ENCODE measurements around the gene PUS10. TPM values are rescaled to one million over a fixed set of nuclear protein-coding genes. Genes with fewer than 3 reads are reported as not detected.

PUS10 gene
- total RNA-seq, 1 donor from 2014 or later, result 5.4 TPM

GRCh38 chr2:60972889-60973656 is 45.0 kb downstream of the PUS10 start:
- no peak for DNase-seq (ENCODE audit: low read depth in 2 of 2)

DNA sequence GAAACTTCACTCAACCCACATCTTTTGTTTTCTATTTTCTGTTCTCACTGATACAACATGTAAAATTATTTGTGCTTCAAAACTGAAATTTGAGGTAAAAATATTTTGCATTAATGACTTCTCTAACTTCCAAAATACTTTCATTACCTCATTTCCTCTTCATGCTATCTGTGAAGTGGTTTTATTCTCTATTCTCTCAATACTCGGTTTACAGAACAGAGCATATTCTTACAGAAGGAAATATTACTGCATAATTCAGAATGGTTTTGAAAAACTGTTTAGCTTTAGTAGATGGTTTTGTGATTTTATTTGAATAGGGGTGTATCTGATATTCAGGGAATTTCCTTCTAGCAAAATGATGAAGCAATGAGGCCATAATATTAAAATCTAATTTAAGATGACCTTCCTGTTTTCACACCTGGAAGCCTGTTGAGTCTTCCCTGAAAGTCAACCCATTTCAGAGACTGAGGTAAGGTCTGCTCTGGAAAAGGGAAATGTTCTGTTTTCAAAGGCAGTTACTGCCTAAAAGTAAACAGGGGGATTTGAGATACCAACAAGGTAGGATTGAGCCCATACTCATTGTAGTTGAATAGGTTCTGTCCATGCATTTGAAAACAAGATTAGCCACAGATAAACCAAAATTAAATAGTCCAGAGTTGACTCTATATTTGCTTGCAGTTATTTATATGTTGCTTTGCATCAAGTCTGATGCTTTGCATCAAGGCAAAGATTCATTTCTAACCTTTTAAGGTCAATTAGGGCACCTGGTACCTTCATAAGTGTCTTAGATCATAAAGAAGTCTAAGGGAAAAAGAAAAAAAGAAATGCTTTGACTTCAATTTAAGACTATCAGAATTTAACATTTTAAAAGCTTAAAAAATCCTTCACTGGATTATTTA is 51.3 kb downstream of the PUS10 start:
- DNase-seq (ENCODE audit: low read depth in 2 of 2), result no peak

- DNase-seq (ENCODE audit: low read depth in 2 of 2), result no peak
Measured at GRCh38 chr2:60965499-60965785, 52.6 kb downstream of the PUS10 start.

DNA sequence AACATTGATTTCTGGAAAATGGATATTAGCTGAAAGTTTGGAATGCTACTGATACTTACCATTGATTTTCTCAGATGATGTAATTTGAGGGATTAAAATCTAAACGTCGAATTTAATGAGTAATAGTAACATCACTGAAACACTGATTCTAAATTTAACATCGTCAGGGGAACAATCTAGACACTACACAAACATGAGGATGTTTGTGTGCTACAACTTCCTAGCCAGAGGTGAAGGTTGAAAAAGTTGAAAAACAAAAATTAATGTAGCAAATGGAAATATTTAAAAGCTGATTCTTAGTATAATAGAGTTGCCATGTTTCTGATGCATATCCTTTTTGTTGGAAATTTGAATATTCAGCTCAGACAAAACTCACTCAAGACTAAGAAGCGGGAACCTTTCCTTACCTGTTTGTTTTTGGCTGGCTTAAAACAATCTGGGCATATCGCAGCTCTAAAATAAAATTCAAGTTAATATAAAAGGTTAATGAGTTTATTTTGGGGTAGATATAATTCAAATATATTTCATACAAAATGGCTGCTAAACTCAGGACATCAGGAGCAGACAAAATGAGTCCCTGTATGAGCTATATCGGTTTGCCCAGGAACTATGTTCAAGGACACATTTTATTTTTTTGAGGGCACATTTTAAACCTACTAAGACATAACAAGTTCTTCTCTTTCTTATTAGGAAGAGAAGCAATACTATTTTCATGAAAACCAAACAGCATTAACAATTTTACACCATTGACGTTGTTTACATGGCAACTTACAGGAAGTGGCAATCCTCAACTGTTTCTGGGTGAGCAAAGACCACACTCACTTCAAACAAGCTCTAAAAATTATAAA is 53.2 kb downstream of the PUS10 start:
- peak; percentile 40 to 54 for DNase-seq (ENCODE audit: low read depth in 2 of 2)

GRCh38 chr2:60963190-60963589 is 54.9 kb downstream of the PUS10 start:
- DNase-seq (ENCODE audit: low read depth in 2 of 2), result no peak

DNA sequence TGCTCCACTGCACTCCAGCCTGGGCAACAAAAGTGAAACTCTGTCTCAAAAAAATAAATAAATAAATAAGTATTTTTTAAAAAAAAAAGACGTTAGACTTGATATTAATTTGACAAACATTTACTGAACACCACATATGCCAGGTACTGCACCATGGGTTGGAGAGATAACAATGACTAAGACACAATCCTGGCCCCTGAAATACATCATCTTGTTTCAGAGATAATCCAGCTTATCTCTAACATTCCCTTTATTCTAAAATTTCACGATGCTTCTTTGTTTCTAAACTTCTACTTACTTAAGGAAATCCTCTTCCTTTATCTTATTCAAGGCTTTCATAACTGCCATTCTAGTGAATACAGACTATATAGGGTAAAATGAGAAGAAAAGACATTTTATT is 55.5 kb downstream of the PUS10 start:
- DNase-seq (ENCODE audit: low read depth in 2 of 2), result no peak

GRCh38 chr2:60961457-60961856 is 56.6 kb downstream of the PUS10 start:
- DNase-seq (ENCODE audit: low read depth in 2 of 2), result no peak

DNA sequence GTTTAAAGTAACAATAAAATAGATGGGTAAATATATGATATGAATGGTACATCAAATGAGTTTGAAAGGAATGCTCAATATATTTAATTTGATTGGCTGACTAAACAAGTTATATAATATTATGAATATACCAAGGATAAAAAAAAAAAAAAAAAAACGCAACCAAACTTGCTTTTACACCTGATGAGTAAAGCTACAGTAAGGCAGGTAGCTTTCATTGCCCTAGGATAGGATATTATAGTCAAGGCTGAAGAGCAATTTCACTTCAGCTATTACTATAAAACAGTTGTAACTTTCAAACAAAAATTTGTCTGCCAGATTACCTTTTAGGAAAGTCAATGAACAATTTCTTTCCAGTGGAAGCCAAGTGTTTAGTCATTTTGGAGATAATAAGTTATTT is 57.3 kb downstream of the PUS10 start:
- DNase-seq (ENCODE audit: low read depth in 2 of 2), result no peak

DNA sequence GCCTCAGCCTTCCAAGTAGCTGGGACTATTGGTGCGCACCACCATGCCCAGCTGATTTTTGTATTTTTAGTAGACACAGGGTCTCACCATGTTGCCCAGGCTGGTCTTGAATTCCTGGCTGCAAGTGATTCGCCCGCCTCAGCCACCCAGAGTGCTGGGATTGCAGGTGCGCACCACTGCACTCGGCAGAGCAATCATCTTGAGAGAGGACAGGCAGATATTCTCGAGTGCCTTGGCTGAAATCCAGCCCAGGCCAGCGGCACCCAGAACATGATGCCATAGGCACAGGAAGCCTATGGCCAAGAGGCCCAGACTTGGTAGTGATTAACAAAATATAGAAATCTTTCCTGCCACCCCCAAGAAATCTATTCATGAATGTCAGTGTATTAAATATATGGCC is 58.6 kb downstream of the PUS10 start:
- DNase-seq (ENCODE audit: low read depth in 2 of 2), result peak in 1 of 2 donors; percentile 6

DNA sequence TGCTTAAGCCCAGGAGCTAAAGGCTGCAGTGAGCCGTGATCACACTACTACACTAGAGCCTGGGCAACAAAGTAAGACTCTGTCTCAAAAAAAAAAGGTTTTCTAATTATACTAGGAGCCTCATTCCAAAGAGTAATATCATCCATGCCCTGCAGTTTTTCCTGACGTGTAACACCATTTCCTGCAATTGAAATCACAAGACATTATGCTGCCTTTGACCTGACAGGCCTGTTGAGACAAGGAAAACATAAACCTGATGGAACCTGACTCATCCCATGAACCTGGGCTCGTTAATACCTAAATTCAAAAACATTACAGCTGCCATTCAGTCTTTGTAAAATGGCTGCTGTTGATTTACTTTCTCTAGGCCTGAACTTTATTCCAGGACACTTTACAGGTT is 59.3 kb downstream of the PUS10 start:
- peak; percentile 92 to 97 for DNase-seq (ENCODE audit: low read depth in 2 of 2)

DNA sequence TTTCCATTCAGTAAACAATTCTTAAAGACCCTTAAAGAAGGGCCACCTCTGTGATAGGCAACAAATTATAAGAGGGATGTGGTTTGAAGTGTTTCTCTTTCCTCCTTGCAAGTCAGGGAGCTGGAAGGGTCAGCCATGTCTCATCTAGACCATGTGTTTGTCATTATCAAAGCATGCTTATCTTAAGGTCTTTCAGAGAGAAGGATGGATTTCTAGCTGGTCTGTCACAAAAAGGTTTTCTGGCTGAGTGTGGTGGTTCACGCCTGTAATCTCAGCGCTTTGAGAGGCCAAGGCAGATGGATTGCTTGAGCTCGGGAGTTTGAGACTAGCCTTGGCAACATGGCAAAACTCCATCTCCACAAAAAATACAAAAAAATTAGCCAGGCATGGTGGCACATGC is 59.7 kb downstream of the PUS10 start:
- peak; percentile 4 to 21 for DNase-seq (ENCODE audit: low read depth in 2 of 2)

DNA sequence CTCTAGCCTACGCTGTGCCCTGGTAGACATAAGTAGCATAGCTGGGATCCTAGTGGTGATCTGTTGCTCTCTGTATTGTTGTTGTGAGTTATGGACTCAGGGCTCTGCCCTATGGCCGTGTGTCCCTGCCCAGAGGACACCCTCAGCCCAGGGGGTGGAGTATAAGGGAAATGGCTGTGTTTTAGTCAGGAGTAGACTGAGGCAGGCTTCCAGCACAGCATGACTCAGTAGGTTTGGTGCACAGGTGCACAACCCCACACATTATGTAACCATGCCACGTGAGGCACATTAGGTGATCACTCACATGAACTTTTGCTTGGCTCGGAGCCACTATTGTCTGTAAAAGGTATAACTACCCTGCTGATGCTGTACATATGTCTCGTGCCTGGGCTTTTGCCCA is 60.4 kb downstream of the PUS10 start:
- peak; percentile 95 to 96 for DNase-seq (ENCODE audit: low read depth in 2 of 2)

DNA sequence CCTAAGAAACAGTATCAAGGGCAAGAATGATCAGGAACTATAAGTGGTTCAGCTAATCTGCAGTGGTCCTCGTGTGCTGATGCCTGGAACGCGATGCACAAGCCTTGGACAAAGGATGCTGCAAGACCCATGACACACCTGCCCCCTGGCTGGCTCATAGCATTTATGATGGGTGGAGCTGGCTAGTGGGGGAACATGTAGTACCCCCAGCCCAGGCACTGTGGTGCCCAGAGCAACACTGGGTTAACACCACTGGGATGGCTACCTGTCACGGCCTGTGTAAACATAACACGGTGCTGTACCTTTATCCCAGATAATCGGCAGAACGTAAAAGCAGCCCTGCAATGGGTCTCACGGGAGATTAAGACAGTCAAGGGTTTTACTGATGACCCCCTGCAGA is 60.8 kb downstream of the PUS10 start:
- no peak for DNase-seq (ENCODE audit: low read depth in 2 of 2)

DNA sequence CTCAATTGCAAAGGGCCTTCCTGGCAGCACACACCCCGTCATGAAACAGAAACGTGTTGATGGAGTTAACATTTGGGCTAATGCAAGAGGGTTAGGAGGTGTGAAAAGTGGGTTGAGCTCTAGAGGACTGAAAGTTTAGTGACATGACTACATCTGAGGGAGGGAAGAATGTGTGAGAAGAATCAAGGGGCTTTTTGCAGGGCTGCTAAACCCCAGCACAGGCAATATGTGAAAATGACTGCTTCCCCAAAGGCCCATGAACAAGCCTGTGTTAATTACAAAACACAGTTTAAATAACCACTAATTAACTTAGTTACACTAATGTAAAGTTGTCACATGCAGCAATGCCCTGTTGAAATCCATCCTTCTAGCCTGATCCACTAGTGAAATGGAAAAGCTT is 63.9 kb downstream of the PUS10 start:
- DNase-seq (ENCODE audit: low read depth in 2 of 2), result no peak

DNA sequence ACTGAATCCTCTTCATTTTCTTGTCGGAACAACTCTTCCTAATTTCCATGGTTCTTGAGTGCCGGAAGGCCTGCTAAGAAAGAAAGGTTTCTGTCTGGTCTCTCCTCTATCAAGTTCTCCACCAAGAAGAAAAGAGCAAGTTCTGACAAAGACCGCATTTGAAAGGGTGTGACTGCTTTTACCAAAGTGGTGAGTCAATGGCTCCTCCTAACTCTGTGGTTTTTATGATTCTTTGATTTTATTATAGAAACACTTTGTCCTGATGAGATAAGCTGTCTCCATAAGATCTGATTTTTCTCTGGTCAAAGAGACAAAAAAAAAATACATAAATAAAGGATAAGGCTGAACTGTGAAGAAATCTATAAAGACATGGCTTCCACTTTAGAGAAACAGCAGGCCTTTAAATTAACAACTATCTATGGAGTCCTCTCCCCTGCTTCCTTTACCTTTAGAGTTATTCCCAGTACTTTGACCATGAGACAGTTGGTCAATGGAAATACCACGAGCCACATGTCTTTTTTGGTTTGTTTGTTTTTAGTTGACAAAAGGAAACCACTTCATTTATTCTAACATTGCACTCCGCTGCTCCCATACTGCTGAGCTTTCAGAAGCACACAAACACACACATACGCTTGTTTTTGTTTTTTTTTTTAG is 69.0 kb downstream of the PUS10 start:
- no peak for DNase-seq (ENCODE audit: low read depth in 2 of 2)

DNA sequence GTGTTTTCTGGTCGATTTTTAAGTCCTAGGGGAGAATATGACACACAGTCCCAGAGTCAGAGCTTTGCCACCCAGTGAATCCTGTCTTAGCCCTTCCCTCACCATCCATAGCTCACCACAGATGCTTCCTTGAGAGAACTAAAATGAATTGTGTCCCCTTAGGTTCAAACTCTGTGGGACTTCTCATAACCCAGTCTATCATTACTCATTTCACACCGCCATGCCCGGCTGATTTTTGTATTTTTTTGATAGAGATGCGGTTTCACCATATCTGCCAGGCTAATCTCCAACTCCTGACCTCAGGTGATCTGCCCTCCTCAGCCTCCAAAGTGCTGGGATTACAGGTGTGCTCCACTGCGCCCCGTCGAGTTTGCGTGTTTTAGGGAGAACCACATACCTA is 69.9 kb downstream of the PUS10 start:
- DNase-seq (ENCODE audit: low read depth in 2 of 2), result no peak

DNA sequence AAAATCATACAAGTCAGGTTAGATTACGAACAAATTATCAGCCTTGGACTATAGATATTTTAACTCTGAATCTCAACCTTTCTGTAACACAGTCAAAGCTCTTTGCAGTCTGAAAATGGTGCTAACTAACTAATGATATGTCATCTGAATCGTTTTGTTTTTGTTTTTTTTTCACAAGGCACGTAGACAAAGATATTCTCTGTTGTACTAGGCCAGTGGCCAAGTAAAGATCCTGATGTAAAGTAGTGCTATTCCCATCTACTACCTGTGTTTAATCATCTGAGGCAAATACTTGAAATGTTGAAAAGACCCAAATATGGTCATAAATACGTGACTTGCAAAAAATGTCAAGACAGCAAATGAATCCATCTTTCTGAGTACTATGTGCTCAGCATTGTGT is 71.0 kb downstream of the PUS10 start:
- DNase-seq (ENCODE audit: low read depth in 2 of 2), result peak; percentile 48 to 64

DNA sequence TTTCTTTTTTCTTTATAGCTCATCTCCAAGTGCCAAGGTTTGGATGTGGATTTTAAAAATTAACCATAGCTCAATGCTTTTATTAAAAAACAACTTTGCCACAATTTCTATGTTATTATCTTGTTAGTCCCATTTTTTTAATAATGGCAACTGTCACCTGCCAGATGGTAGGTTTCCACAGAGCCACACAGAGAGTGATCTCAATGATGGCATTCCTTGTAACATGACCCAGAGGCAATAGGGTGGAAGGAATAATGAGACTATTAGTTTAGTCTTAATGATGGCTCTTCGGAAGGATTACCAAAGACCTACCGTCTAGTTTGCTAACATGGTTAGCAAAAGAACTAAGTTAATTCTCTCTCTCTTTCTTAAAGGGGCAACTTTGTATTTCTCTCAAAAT is 72.7 kb downstream of the PUS10 start:
- DNase-seq (ENCODE audit: low read depth in 2 of 2), result no peak

- no peak for DNase-seq (ENCODE audit: low read depth in 2 of 2)
Measured at GRCh38 chr2:60939622-60940021, 78.4 kb downstream of the PUS10 start.

- DNase-seq (ENCODE audit: low read depth in 2 of 2), result no peak
Measured at GRCh38 chr2:60938301-60938700, 79.8 kb downstream of the PUS10 start.

DNA sequence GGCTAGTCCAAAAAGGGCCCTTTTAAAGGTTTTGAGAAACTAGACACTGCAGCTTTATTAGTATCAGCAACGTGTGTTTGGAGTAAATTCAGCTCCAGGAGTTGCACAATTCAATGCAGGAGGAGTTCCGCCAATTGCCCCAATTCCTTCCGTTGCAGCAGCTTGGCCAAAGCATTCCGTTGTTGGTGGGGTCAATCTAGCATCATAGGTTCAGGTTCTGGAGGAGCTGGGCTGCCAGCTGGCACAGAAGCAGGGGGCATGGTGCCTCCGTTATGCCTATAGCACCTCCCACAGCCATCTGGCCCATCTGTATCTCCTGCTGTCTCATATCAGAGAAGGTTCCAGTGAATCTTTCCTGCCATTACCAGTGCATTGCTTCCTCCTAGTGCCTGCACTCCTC is 81.3 kb downstream of the PUS10 start:
- peak in 1 of 2 donors; percentile 35 for DNase-seq (ENCODE audit: low read depth in 2 of 2)
